Thoracic aorta (tissue), 2 donors: ENCODE results near the gene MED15. TPM values are rescaled to one million over a fixed set of nuclear protein-coding genes. Genes with fewer than 3 reads are reported as not detected.
"Not testable (repeated sequence)": the region's sequence is repeated elsewhere in the genome, so short reads cannot be mapped to it uniquely, and the experiment has no call there.

Experiments
- ATAC-seq: fragments of 150-250 bp; one replicate; pipeline ENCODE4 v1.8.0; 2017; ENCODE audit warnings: low read depth; ENCODE audit not compliant: insufficient number of reproducible peaks, low FRiP score
- DNase-seq: peaks from one replicate; pipeline ENCODE4 v3.0.0-alpha.2; 2020; ENCODE audit warnings: low spot score
- H3K27ac ChIP-seq, 2 donors: fragments of 200-600 bp; sonication (generic); 1 replicate in 1 of 2; 2 replicates in 1 of 2; pipeline ENCODE4 v1.5.1; 2016; ENCODE audit warnings: mild to moderate bottlenecking in 2 of 2, moderate library complexity in 2 of 2
- H3K27me3 ChIP-seq: fragments of 200-600 bp; sonication (generic); replicated peaks from 2 replicates; pipeline ENCODE4 v1.6.0; 2016; ENCODE audit warnings: mild to moderate bottlenecking; ENCODE audit not compliant: insufficient read depth
- H3K36me3 ChIP-seq: fragments of 200-600 bp; sonication (generic); one replicate; pipeline ENCODE4 v1.5.1; 2016
- H3K4me1 ChIP-seq, 2 donors: fragments of 200-600 bp; sonication (generic); 1 replicate in 1 of 2; 2 replicates in 1 of 2; pipeline versions ENCODE4 v1.5.1 to v1.6.0; 2016; ENCODE audit warnings: low read depth in 2 of 2, mild to moderate bottlenecking in 1 of 2; ENCODE audit not compliant: control insufficient read depth in 1 of 2
- H3K4me3 ChIP-seq: fragments of 200-600 bp; sonication (generic); 2 replicates; pipeline ENCODE4 v1.5.1; 2016; ENCODE audit warnings: mild to moderate bottlenecking
- H3K9me3 ChIP-seq: fragments of 200-600 bp; sonication (generic); 2 replicates; pipeline ENCODE4 v1.5.1; 2016
- CTCF ChIP-seq: fragments of 200-600 bp; sonication (generic); IDR thresholded peaks from one replicate; pipeline ENCODE4 v1.5.1; 2019; ENCODE audit warnings: antibody characterized with exemption
- total RNA-seq, 2 donors: library from RNA; depleted of rRNA; stranded (reverse); fragments of >200 nt; gene quantifications; one replicate each; pipeline versions ENCODE4 v1.1.0 to v1.2.3, GENCODE V29; 2016

The MED15 gene
- total RNA-seq, 2 donors from 2014 or later, result 78.9 to 98.6 TPM

- Histone ChIP-seq H3K36me3 (no peaks in the 10 kb centered on the region), H3K9me3 (no peaks in the 10 kb centered on the region), H3K4me3 (no peak overlapping the region), H3K27me3 (no peaks in the 10 kb centered on the region), H3K27ac (no peak overlapping the region), H3K4me1 (no peaks in the 10 kb centered on the region)
- DNase-seq (no peak), ATAC-seq (no peak)
- TF ChIP-seq CTCF, result no peak
Observed at GRCh38 chr22:20616451-20617043, 109.1 kb downstream of the MED15 start.

- no peak for DNase-seq
- Histone ChIP-seq H3K36me3 (no peaks in the 10 kb centered on the region), H3K4me1 (no peaks in the 10 kb centered on the region), H3K4me3 (no peak overlapping the region), H3K27ac (no peak overlapping the region), H3K27me3 (no peaks in the 10 kb centered on the region), H3K9me3 (no peaks in the 10 kb centered on the region)
- ATAC-seq, result no peak
- no peak for TF ChIP-seq CTCF
Observed at GRCh38 chr22:20618488-20618887, 111.1 kb downstream of the MED15 start.

GRCh38 chr22:20619045-20619892, 111.9 kb downstream of the MED15 start:
- H3K36me3 ChIP-seq, result no peaks in the 10 kb centered on the region
- DNase-seq (no peak), ATAC-seq (no peak)
- TF ChIP-seq CTCF, result no peak
- H3K9me3 ChIP-seq, result no peaks in the 10 kb centered on the region
- H3K4me1 ChIP-seq, result no peaks in the 10 kb centered on the region
- H3K4me3 ChIP-seq, result no peak overlapping the region
- H3K27me3 ChIP-seq, result no peaks in the 10 kb centered on the region
- no peak overlapping the region for H3K27ac ChIP-seq

GRCh38 chr22:20619893-20620194, 112.4 kb downstream of the MED15 start:
- not testable (repeated sequence) for H3K4me3 ChIP-seq, H3K36me3 ChIP-seq, H3K27ac ChIP-seq, ATAC-seq, H3K27me3 ChIP-seq, H3K4me1 ChIP-seq, H3K9me3 ChIP-seq, DNase-seq

- no peak for ATAC-seq
- no peak overlapping the region for H3K4me3 ChIP-seq
- DNase-seq, result no peak
- TF ChIP-seq CTCF, result no peak
- H3K36me3 ChIP-seq, result no peaks in the 10 kb centered on the region
- H3K9me3 ChIP-seq, result no peaks in the 10 kb centered on the region
- H3K27me3 ChIP-seq, result no peaks in the 10 kb centered on the region
- H3K4me1 ChIP-seq, result no peaks in the 10 kb centered on the region
- no peak overlapping the region for H3K27ac ChIP-seq
Observed at GRCh38 chr22:20621162-20621561, 113.8 kb downstream of the MED15 start.
